ENCODE measurements around the gene DPP10.
"Not testable (repeated sequence)": the region's sequence is repeated elsewhere in the genome, so short reads cannot be mapped to it uniquely, and the experiment has no call there.

The DPP10 gene

DNA sequence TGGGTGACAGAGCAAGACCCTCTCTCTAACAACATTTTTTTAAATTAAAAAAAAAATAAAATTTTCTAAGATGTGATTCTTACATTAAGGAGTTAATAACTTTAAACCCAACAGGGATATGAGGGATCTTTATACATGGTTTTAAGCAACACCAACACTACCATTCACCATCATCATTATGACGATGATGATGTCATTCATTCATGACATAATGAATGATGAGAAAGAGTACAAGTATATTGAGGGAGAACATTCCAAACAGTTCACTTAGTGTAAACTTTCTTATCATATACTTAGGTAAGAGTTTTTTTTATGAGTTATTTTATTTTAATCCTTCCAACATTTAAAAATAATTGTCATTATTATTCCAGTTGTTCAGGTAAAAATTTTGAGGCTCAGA is 863.3 kb downstream of the DPP10 start:
- DNase-seq = no peak

GRCh38 chr2:115314119-115314518 is 871.7 kb downstream of the DPP10 start:
- no peak for DNase-seq

- no peak for DNase-seq
These were observed 884.6 kb downstream of the DPP10 start for GRCh38 chr2:115327061-115327460.

DNA sequence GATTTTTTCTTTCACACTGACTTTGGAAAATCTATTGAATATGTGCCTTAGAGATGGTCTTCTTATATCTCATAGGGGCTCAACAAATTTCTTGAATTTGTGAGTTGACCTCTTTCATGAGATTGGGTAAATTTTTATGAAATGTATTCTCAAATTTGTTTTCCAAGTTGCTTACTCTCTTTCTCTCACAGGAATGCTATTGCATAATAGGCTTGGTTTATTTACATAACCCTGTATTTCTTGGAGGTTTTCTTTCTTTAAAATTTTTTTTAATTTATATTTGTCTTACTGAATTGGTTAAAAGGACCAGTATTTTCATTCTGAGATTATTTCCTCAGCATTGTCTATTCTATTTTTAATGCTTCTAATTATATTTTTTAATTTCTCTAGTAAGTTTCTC is 917.1 kb downstream of the DPP10 start:
- no peak for DNase-seq

DNA sequence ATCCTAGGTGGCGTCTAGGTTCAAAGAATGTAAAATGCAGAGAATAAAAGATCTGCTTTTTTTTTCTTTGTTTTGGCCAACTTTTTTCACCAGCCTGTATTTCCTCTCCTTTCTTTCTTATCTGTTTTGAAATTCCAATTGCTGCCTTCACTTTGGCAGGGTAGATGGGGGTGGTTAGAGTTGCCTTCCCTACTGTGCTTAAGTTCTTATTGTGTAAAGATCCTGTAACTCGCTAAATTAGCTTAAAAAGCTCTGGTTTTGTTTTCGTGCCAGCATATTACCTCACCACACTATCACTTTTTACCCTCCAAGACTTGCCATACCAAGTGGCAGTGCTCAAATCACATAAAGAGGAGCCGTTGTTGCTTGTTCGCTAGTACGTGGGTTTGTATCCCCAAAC is 921.7 kb downstream of the DPP10 start:
- DNase-seq = no peak

DNA sequence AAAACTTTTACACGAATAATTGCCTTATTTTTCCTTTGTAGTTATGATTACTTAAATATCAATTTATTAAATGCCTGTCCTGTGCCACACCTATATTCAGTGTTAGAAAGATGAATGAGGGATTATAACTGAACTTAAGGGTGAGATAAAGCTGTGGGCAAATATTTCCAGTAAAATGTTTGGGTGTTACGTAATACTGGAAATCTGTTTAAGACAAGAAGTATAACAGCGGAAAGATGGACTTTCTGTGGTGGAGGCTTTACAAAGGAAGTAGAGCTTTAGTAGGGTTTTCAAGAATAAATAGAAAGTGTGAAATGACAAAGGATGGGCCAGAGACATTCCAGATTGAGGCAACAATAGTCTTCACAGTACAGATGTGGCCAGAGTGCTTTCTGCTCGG is 927.0 kb downstream of the DPP10 start:
- no peak for DNase-seq

DNA sequence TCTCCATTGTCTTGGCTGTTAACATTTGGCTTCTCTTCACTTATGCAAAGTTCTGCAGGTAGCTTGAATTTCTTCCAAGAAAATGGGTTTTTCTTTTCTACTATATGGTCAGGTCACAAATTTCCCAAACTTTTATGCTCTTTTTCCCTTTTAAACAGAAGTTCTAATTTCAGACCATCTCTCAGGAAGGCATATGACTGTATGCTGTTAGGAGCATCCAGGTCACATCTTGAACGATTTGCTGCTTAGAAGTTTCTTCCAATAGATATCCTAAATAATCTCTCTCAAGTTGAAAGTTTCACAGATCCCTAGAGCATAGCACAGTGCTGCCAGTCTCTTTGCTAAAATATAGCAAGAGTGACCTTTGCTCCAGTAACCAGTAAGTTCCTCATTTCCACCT is 932.5 kb downstream of the DPP10 start:
- no peak for DNase-seq

DNA sequence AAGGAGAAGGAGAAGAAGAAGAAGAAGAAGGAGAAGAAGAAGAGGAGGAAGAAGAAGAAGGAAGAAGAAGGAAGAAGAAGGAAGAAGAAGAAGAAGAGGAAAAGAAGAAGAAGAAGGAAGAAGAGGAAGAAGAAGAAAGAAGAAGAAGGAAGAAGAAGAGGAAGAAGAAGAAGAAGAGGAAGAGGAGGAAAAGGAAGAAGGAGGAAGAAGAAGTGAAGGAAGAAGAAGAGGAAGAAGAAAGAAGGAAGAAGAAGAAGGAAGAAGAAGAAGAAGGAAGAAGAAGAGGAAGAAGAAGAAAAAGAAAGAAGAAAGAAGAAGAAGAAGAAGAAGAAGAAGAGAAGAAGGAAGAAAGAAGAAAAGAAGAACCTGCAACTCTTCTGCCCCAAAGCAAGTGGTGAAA is 942.0 kb downstream of the DPP10 start:
- DNase-seq = no peak

GRCh38 chr2:115386465-115386864 is 944.0 kb downstream of the DPP10 start:
- DNase-seq = no peak

- no peak for DNase-seq
These were observed 946.6 kb downstream of the DPP10 start for GRCh38 chr2:115389024-115389423.

DNA sequence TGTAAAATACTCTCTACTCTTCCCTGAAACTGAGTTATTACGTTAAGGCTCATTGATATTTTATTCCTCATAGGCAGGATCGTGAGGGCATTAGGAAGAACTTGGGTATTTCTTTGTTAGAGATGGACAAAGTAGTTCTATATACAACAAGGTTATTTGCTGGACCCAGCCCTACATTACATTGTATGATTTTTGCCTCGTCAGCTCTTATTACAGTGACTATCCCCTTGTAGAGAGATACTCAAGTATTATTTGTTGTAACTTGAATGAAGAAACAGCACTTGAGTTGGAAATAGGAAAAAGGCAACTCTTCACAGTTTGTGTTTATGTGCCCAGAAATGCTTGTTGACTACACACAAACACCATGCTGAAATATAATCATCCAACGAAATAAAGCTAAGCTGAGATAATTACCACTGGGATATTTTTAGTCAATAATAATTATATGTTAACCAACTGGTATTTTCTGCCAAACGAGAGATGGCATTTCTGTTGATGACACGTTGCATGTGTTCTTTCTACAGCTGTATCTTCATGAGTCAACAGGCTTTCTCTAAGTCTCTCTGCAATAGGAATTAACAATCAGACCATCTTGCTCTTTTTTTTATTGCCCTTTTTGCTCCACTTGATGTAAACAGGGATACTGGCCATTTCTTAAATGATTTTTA is 947.6 kb downstream of the DPP10 start:
- no peak for DNase-seq

GRCh38 chr2:115396579-115396978 is 954.1 kb downstream of the DPP10 start:
- no peak for DNase-seq

- no peak for DNase-seq
These were observed 958.5 kb downstream of the DPP10 start for GRCh38 chr2:115400940-115401339.

- DNase-seq = no peak
These were observed 970.1 kb downstream of the DPP10 start for GRCh38 chr2:115412501-115412900.

DNA sequence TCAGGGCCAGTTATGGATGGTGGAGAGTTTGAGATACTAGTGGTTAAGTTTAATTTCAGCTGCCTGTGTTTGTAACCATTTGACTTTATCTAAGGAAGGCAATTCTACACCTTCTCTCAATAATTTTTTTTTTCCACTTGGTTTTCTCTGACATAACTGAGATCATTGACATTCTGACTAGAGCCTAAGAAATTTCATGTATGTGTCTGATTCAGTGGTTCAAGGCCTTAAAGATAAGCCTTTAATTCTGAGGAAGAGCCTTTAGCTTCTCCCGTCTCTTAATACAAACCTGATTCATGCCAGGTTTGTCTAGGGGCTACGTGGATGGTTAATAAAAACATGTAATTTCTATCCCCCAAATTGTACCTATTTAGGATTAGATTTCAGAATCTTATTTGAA is 971.4 kb downstream of the DPP10 start:
- DNase-seq = no peak

DNA sequence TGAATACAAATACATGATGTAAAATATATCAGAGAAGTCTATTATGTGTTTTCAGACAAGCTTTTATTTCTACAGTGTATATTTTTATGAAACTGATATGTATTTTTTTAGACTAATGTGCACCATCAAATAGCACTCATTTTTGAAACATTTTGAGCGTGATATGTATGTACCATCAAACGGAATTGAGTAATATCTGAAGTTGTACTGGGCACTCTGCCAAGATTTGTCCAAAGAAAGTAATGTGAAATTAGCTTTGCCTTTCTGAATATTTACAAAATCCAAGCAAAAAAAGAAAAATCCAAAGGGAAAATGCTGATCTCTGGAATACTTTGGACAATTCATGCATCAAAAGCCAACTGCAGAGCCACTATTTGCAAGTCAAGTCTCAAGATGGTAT is 972.0 kb downstream of the DPP10 start:
- no peak for DNase-seq

DNA sequence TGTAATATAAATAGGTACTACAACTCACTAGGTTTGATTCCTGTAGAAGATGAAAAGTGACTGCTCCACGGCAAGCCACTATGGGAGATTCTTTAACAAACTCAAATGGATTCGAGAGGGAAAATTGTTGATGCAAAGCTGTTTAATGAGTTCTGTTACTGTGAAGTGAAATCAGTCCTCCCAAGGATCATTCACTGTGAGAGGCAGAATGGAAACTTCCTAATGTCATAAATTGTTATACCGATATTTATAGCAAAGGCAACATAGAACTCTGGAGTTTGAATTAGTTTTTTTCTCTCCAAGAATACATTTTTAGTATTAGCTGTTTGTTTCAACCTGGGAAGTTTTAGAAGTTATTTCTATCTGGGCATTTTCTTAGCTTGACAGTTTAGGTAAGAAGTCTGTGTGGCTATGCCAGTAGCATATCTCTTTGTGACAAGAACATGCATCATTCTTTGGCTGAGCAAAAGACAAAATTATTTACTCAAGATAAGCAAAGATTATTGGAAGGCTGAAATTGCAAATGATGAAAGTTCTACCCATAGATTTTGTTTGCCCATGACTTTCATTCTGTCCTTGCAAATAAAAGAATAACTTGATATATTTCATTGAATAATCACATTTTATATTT is 979.7 kb downstream of the DPP10 start:
- no peak for DNase-seq

DNA sequence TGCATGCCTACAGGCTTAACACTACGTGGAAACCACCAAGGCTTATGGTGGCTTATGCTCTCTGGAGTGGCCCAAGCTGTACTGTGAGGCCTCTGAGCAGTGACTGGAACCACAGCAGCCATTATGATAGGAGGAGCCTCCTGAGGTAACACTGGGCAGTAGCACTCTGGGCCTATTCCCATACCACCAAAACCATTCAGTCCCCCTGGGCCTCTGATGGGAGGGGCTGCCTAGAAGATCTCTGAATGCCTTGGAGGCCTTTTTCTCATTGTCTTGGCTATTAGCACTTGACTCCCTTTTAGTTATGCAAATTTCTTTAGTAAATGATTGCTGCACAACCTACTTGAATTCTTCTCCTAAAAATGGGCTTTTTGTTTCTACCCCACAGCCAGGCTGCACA is 985.0 kb downstream of the DPP10 start:
- DNase-seq = no peak

GRCh38 chr2:115440746-115441145 is 998.3 kb downstream of the DPP10 start:
- not testable (repeated sequence) for DNase-seq

- DNase-seq = no peak
These were observed 1001.2 kb downstream of the DPP10 start for GRCh38 chr2:115443539-115444185.

GRCh38 chr2:115460008-115460407 is 1017.6 kb downstream of the DPP10 start:
- DNase-seq = no peak

DNA sequence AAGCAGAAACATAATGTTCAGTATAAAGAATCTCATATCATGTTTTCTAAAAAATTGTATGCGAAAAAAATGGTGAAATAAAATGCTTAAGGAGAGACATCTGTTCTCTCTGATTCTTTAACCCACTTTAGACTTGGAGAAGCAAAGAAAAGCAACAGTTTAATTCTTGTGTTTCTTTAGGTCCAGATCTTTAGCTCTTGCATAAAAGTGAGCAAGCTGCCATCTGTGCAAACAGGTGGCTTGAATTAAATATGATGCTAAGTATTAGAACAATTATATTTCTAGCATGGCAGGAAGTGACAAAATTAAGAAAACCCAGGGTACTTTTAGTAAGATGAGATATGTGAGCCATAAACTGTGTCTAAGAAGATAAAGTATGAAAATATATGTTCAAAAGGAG is 1038.3 kb downstream of the DPP10 start:
- no peak for DNase-seq

- DNase-seq = no peak
These were observed 1039.4 kb downstream of the DPP10 start for GRCh38 chr2:115481842-115482241.

DNA sequence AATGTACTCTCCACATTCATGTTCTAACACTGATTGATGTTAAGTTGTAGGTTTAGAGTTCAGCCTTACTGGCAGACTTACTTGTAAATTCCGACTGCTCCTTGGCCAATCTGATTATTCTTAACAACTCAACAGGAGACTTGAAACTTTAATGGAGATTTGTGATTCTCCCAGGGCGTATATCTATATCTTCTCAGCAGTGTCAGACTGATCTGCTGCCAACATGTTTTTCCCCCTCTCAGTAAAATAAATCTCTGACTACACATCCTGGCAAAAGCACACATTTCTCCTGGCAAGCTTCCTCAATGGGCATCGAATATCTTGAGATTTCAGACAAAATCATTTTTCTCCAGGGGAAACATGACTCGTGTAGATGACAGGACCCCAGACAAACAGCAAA is 1041.2 kb downstream of the DPP10 start:
- no peak for DNase-seq

GRCh38 chr2:115484486-115484885 is 1042.0 kb downstream of the DPP10 start:
- no peak for DNase-seq
